Nephron progenitor cell (in vitro differentiated cells): ENCODE measurements around the gene SETD3.
A peak's percentile ranks its signal among the peaks of the same experiment; 100 is the strongest.

Source experiments
- DNase-seq: peaks from one replicate; pipeline ENCODE4 v3.0.0; 2021
- H3K27ac Mint-ChIP-seq: 2 replicates; pipeline ENCODE4 v1.8.0; 2021; ENCODE audit warnings: mild to moderate bottlenecking, moderate library complexity, mixed read lengths
- H3K27me3 Mint-ChIP-seq: 2 replicates; pipeline ENCODE4 v1.8.0; 2021; ENCODE audit warnings: mild to moderate bottlenecking, low read depth, mixed read lengths; ENCODE audit not compliant: poor library complexity
- H3K36me3 Mint-ChIP-seq: 2 replicates; pipeline ENCODE4 v1.8.0; 2021; ENCODE audit warnings: low read depth, mixed read lengths
- H3K4me1 Mint-ChIP-seq: 2 replicates; pipeline ENCODE4 v1.8.0; 2021; ENCODE audit warnings: mixed read lengths
- H3K4me3 Mint-ChIP-seq: 2 replicates; pipeline ENCODE4 v1.8.0; 2021; ENCODE audit warnings: mild to moderate bottlenecking, moderate library complexity, mixed read lengths
- H3K9me3 Mint-ChIP-seq: 2 replicates; pipeline ENCODE4 v1.8.0; 2021; ENCODE audit warnings: mild to moderate bottlenecking, moderate library complexity, mixed read lengths
- CTCF ChIP-seq: fragments of 200-600 bp; sonication (generic); IDR thresholded peaks from 2 replicates; pipeline ENCODE4 v1.5.0; 2021; ENCODE audit warnings: antibody characterized with exemption

Gene SETD3

GRCh38 chr14:99522025-99522401, 41.4 kb upstream of the SETD3 start:
- H3K4me3 Mint-ChIP-seq = peak overlapping the region; percentile 63
- peak; percentile 38 for DNase-seq
- H3K27ac Mint-ChIP-seq = peak overlapping the region; percentile 89
- H3K9me3 Mint-ChIP-seq = no peaks in the 10 kb centered on the region
- no peaks in the 10 kb centered on the region for H3K36me3 Mint-ChIP-seq
- no peak for TF ChIP-seq CTCF
- peaks cover 72% of the 10 kb centered on the region for H3K4me1 Mint-ChIP-seq
- no peaks in the 10 kb centered on the region for H3K27me3 Mint-ChIP-seq

GRCh38 chr14:99521176-99522024, 40.7 kb upstream of the SETD3 start:
- no peak for TF ChIP-seq CTCF
- H3K9me3 Mint-ChIP-seq = no peaks in the 10 kb centered on the region
- peaks cover 66% of the 10 kb centered on the region for H3K4me1 Mint-ChIP-seq
- peak overlapping the region; percentile 52 for H3K4me3 Mint-ChIP-seq
- H3K27me3 Mint-ChIP-seq = no peaks in the 10 kb centered on the region
- H3K36me3 Mint-ChIP-seq = no peaks in the 10 kb centered on the region
- H3K27ac Mint-ChIP-seq = no peak overlapping the region
- DNase-seq = peak; percentile 10

- H3K27ac Mint-ChIP-seq = peak overlapping the region; percentile 58
- no peaks in the 10 kb centered on the region for H3K36me3 Mint-ChIP-seq
- H3K9me3 Mint-ChIP-seq = no peaks in the 10 kb centered on the region
- peaks cover 60% of the 10 kb centered on the region for H3K4me1 Mint-ChIP-seq
- H3K27me3 Mint-ChIP-seq = no peaks in the 10 kb centered on the region
- DNase-seq = no peak
- peak overlapping the region; percentile 52 for H3K4me3 Mint-ChIP-seq
- no peak for TF ChIP-seq CTCF
These were observed 40.0 kb upstream of the SETD3 start for GRCh38 chr14:99520571-99521081.

GRCh38 chr14:99519931-99520421, 39.3 kb upstream of the SETD3 start:
- Mint-ChIP-seq H3K9me3 (no peaks in the 10 kb centered on the region), H3K4me1 (peaks cover 54% of the 10 kb centered on the region), H3K36me3 (no peaks in the 10 kb centered on the region), H3K27ac (no peak overlapping the region), H3K27me3 (no peaks in the 10 kb centered on the region), H3K4me3 (no peak overlapping the region)
- TF ChIP-seq CTCF = no peak
- DNase-seq = no peak

GRCh38 chr14:99519347-99519881, 38.8 kb upstream of the SETD3 start:
- Mint-ChIP-seq H3K27ac (no peak overlapping the region), H3K36me3 (no peaks in the 10 kb centered on the region), H3K4me1 (peaks cover 48% of the 10 kb centered on the region), H3K9me3 (no peaks in the 10 kb centered on the region), H3K4me3 (no peak overlapping the region), H3K27me3 (no peaks in the 10 kb centered on the region)
- TF ChIP-seq CTCF = no peak
- DNase-seq = no peak
